ENCODE data around the gene SKAP2. TPM values are rescaled to one million over a fixed set of nuclear protein-coding genes. Genes with fewer than 3 reads are reported as not detected.

SKAP2 gene
- total RNA-seq, 1 donor from 2014 or later: 4.8 TPM

GRCh38 chr7:26698806-26699205 is 165.6 kb downstream of the SKAP2 start:
- Mint-ChIP-seq H3K36me3 (ENCODE audit: low read depth) (peaks cover 2% of the 10 kb centered on the region), H3K4me1 (ENCODE audit: low read depth) (peaks cover under 1% of the 10 kb centered on the region), H3K27ac (ENCODE audit: unreplicated experiment) (no peak overlapping the region), H3K9me3 (ENCODE audit: low read depth) (no peaks in the 10 kb centered on the region), H3K27me3 (ENCODE audit: low read depth) (peaks cover 19% of the 10 kb centered on the region), H3K4me3 (ENCODE audit: unreplicated experiment) (no peak overlapping the region)
- DNase-seq (ENCODE audit: low spot score): no peak
- no peak for TF ChIP-seq CTCF (IDR thresholded peaks at IDR 0.05)

GRCh38 chr7:26698194-26698593 is 166.2 kb downstream of the SKAP2 start:
- no peaks in the 10 kb centered on the region for H3K4me1 Mint-ChIP-seq (ENCODE audit: low read depth)
- DNase-seq (ENCODE audit: low spot score): no peak
- H3K27ac Mint-ChIP-seq (ENCODE audit: unreplicated experiment): no peak overlapping the region
- no peaks in the 10 kb centered on the region for H3K9me3 Mint-ChIP-seq (ENCODE audit: low read depth)
- TF ChIP-seq CTCF (IDR thresholded peaks at IDR 0.05): no peak
- peaks cover 2% of the 10 kb centered on the region for H3K36me3 Mint-ChIP-seq (ENCODE audit: low read depth)
- no peak overlapping the region for H3K4me3 Mint-ChIP-seq (ENCODE audit: unreplicated experiment)
- peaks cover 21% of the 10 kb centered on the region for H3K27me3 Mint-ChIP-seq (ENCODE audit: low read depth)

- Mint-ChIP-seq H3K4me1 (ENCODE audit: low read depth) (no peaks in the 10 kb centered on the region), H3K4me3 (ENCODE audit: unreplicated experiment) (no peak overlapping the region), H3K9me3 (ENCODE audit: low read depth) (no peaks in the 10 kb centered on the region), H3K27me3 (ENCODE audit: low read depth) (peaks cover 23% of the 10 kb centered on the region), H3K27ac (ENCODE audit: unreplicated experiment) (no peak overlapping the region), H3K36me3 (ENCODE audit: low read depth) (peaks cover 4% of the 10 kb centered on the region)
- TF ChIP-seq CTCF (IDR thresholded peaks at IDR 0.05): no peak
- no peak for DNase-seq (ENCODE audit: low spot score)
Measured at GRCh38 chr7:26696978-26697377, 167.4 kb downstream of the SKAP2 start.

- no peak for DNase-seq (ENCODE audit: low spot score)
- Mint-ChIP-seq H3K4me3 (ENCODE audit: unreplicated experiment) (no peak overlapping the region), H3K27ac (ENCODE audit: unreplicated experiment) (no peak overlapping the region), H3K9me3 (ENCODE audit: low read depth) (no peaks in the 10 kb centered on the region), H3K4me1 (ENCODE audit: low read depth) (no peaks in the 10 kb centered on the region), H3K36me3 (ENCODE audit: low read depth) (peaks cover 6% of the 10 kb centered on the region), H3K27me3 (ENCODE audit: low read depth) (peaks cover 28% of the 10 kb centered on the region)
- TF ChIP-seq CTCF (IDR thresholded peaks at IDR 0.05): no peak
Measured at GRCh38 chr7:26696161-26696560, 168.2 kb downstream of the SKAP2 start.

GRCh38 chr7:26694713-26695112 is 169.7 kb downstream of the SKAP2 start:
- DNase-seq (ENCODE audit: low spot score): no peak
- H3K36me3 Mint-ChIP-seq (ENCODE audit: low read depth): peaks cover 6% of the 10 kb centered on the region
- peaks cover 31% of the 10 kb centered on the region for H3K27me3 Mint-ChIP-seq (ENCODE audit: low read depth)
- H3K4me1 Mint-ChIP-seq (ENCODE audit: low read depth): no peaks in the 10 kb centered on the region
- H3K9me3 Mint-ChIP-seq (ENCODE audit: low read depth): no peaks in the 10 kb centered on the region
- H3K27ac Mint-ChIP-seq (ENCODE audit: unreplicated experiment): no peak overlapping the region
- TF ChIP-seq CTCF (IDR thresholded peaks at IDR 0.05): no peak
- no peak overlapping the region for H3K4me3 Mint-ChIP-seq (ENCODE audit: unreplicated experiment)

All from chondrocyte (in vitro differentiated cells).